Measurements from ENCODE around the gene SBK1.
"Not testable (repeated sequence)": the region's sequence is repeated elsewhere in the genome, so short reads cannot be mapped to it uniquely, and the experiment has no call there.

SBK1 gene

GRCh38 chr16:28362600-28362999 is 70.3 kb downstream of the SBK1 start:
- not testable (repeated sequence) for DNase-seq

GRCh38 chr16:28363408-28363807 is 71.1 kb downstream of the SBK1 start, which contains the start of gene NPIPB6:
Gene NPIPB6, minus strand, starts transcription at chr16:28363508. Its CDS starts 686 bp downstream, at chr16:28362822.
- DNase-seq: not testable (repeated sequence)

- DNase-seq: not testable (repeated sequence)
Measured at GRCh38 chr16:28364268-28365173, 72.2 kb downstream of the SBK1 start.

- peak; percentile 1 for DNase-seq
Measured at GRCh38 chr16:28367926-28368325, 75.6 kb downstream of the SBK1 start.

Data from retina (tissue), 1 donor.